ENCODE results near the gene TMEM82.

DNA sequence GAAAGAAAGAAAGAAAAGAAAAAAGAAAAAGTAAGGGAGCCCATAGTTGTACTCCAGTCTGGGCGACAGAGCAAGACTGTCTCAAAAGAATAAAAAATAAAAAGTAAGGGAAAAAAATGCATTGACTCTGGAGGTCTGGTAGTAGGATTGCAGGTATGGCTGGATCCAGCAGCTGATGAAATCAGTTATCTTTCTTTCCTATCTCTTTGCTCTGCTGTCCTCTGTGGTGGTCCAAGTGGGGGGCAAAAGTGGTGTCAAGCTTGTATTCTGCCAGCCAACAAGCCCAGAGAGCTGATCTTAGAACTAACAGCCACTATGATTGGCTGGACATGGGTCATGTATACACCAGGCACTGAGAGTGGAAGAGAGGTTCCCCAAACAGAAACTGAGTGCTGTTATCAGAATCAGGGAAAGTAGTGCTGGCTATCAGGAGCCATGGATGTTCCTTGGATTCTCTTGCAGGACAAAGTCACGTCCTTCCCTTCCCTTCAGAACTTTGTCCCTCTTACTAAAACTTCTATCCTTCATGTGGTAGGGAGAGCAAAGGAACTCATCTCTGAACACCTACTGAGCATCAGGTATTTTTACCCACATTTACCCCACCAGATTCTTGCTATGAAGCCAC is 12.8 kb downstream of the TMEM82 start:
- TF ChIP-seq, protein P1, sequence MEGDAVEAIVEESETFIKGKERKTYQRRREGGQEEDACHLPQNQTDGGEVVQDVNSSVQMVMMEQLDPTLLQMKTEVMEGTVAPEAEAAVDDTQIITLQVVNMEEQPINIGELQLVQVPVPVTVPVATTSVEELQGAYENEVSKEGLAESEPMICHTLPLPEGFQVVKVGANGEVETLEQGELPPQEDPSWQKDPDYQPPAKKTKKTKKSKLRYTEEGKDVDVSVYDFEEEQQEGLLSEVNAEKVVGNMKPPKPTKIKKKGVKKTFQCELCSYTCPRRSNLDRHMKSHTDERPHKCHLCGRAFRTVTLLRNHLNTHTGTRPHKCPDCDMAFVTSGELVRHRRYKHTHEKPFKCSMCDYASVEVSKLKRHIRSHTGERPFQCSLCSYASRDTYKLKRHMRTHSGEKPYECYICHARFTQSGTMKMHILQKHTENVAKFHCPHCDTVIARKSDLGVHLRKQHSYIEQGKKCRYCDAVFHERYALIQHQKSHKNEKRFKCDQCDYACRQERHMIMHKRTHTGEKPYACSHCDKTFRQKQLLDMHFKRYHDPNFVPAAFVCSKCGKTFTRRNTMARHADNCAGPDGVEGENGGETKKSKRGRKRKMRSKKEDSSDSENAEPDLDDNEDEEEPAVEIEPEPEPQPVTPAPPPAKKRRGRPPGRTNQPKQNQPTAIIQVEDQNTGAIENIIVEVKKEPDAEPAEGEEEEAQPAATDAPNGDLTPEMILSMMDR (IDR thresholded peaks at IDR 0.05) = no peak
- TF ChIP-seq POLR2A (IDR thresholded peaks at IDR 0.05) = no peak
